ENCODE measurements around the gene LRCH1.
"Not testable (repeated sequence)": the region's sequence is repeated elsewhere in the genome, so short reads cannot be mapped to it uniquely, and the experiment has no call there.

The LRCH1 gene

DNA sequence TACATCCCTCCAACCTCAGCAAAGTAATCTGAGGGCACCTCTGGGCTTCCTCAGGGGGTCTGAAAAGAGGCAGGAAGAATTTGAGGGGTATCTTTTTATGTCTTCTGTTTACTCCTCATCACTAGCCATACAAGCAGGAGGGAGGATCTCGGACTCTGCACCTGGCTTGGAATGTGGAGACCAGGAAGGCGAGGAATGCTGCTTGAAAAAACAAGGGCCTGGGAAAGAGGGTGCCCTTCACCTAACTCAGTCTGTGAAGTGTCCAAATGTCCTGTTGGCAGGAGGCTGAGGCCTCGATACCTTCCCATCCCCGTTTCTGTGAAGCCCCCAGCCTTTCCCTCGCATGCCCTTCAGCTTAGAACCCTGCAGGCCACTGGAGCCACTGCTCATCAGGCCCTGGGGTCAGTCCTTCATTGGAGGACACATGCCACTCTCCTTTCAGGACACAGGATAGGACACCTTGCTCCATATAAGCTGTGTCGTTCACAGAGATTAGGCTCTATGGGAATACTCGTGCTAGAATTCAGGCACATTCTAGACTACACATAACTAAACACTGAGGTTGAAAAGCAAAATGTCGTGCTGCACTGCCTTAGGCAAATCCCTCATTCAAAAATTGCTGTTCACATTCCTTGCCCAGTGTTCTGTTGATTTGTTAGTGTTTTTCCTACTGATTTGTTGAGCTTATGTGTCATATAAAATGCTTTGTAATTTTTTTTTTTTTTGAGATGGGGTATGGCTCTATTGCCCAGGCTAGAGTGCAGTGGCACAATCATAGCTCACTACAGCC lies 194.3 kb downstream of the LRCH1 start:
- DNase-seq (ENCODE audit: low read depth in 2 of 3, low spot score in 1 of 3), result no peak

DNA sequence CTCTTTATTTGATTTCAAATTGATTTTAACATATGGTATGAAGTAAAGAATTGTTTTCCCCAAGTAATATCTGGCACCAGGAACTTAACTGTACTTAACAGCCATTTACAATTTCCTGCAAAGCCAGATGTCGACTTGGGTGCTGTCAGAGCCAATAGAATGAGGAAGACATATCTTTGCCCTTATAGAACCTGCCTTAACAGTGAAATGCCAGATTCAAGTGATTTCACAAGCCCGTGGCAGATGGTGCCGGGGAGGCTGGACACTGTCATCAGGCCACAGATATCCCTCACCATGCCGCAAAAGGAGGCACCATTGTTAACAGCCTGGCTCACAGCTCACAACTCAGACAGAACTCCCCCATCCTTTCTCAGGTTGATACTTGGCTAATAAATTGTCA lies 195.3 kb downstream of the LRCH1 start:
- DNase-seq (ENCODE audit: low read depth in 2 of 3, low spot score in 1 of 3), result no peak

DNA sequence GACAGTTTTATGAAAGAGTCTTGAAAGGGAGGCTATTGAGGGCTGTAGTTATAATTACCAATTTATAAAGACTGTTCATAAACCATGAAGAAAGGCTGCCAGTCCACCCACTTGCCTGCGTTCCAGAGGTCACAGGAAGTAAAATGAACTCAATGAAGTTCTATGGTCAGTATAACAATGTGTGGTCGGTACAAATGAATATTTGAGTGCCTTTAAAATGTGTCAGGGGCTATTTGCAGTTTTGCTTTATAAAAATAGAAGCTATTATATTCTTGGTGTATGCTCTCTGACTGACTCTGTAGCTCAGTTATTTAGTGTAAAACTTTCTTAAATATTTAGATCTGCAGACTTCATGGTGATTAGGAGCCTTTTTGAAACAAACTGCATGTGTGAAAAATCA lies 197.0 kb downstream of the LRCH1 start:
- DNase-seq (ENCODE audit: low read depth in 2 of 3, low spot score in 1 of 3), result no peak

DNA sequence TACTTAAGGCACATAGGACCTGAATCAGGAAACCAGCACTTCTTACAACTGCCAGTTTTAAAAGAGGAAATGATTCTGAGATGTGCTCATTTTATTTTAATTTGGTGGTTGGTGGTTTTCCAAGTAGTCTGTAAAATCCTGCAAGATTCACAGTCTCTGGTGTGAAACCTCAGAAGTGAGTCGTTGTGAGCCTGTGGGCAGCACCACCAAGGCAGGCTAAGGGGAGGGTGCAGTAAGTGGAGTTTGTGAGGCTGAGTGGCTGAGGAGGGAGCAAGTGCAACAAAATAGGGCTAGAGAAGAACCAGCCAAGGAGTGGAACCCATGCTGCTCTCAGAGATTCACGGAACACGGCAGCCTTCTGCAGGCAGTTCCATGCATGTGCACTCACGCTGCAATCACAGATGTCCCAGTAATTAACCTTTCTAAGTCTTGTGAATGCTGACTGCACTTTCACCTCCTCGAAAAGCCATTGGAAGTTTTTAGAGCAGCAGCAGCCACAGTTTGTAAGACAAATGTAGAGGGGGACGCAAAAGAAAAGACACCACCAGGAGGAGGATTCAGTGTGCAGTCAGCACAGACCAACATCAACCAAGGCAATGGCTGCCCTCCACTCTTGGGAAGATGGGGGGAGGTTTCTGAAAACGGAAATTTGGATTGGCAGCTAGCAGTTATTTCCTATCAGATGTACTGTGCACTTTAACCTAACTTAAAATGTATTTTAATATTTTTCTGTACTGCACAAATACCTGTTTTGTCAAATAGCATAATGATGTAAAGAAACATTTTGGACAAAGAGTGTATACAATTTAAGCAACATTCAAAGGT lies 199.1 kb downstream of the LRCH1 start:
- peak; percentile 21 to 47 (median 23) for DNase-seq (ENCODE audit: low read depth in 2 of 3, low spot score in 1 of 3)

DNA sequence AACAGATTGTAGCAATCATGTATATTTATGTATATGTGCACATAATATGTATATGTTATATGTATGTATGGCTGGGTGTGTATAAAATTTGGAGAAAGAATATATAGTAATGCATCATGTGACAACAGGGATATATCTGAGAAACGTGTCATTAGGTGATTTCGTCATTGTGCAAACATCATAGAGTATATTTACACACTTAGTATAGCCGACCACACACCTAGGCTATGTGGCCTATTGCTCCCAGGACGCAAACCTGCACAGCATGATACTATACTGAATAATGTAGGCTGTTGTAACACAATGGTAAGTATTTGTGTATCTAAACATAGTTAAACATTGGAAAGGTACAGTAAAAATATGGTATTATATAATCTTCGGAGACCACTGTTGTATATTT lies 200.2 kb downstream of the LRCH1 start:
- no peak for DNase-seq (ENCODE audit: low read depth in 2 of 3, low spot score in 1 of 3)

DNA sequence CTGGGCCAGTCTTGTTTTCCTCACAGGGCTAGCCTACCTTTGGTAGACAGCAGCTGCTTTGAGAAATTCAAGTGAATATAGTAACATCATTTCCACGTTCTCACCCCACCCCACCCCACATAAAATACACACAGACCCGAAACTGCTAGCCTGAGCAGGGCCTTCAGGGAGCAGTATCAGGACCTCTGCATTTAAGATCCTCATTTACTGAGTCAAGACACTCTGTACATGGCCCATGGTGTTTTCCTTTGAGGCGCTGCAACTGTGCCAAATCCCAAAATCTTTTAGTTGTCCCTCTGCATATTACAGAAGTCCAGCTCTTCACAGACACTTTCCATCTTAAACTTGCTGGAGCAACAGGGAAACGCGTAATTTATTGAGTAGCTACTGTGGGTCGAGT lies 200.9 kb downstream of the LRCH1 start:
- DNase-seq (ENCODE audit: low read depth in 2 of 3, low spot score in 1 of 3), result no peak

DNA sequence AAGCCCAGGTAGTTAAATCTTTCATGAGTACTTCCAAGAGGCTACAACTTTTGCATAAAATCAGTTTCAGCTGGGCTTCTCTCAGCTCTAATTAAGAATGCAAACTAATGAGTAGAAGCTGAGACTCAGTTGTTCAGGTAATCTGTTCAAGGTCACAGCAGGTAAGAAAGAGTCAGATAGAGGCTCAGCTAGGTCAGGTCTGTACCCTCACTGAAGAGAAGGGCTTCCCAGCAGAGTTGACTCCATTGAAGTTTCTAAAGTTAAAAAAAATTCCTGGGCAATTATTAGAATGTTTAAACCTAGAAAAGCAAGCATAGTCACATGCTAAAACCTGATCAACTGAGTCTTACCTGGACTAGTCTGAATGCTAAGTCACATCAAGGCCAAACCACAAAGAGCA lies 201.8 kb downstream of the LRCH1 start:
- no peak for DNase-seq (ENCODE audit: low read depth in 2 of 3, low spot score in 1 of 3)

DNA sequence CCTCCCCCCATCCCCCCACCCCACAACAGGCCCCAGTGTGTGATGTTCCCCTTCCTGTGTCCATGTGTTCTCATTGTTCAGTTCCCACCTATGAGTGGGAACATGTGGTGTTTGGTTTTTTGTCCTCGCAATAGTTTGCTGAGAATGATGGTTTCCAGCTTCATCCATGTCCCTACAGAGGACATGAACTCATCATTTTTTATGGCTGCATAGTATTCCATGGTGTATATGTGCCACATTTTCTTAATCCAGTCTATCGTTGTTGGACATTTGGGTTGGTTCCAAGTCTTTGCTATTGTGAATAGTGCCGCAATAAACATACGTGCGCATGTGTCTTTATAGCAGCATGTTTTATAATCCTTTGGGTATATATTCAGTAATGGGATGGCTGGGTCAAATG lies 202.5 kb downstream of the LRCH1 start:
- not testable (repeated sequence) for DNase-seq (ENCODE audit: low read depth in 2 of 3, low spot score in 1 of 3)

DNA sequence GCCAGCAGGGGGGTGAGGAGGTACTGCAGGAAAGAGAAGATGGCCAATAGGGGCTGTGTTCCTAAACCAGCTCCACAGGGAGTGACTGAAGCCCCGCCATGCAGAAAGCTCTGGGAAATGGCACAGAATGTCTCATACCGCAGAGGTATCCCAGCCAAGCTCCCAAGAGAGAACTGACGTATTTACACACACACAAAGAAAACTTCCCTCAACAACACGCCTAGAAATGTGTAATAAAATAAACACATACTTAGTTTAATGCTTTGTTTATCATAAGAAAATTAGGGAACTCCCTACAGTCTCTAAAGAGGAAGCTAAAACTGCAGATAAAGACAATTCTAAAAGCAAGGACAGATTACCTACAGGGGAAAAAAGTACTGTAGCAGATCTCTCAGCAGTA lies 204.0 kb downstream of the LRCH1 start:
- DNase-seq (ENCODE audit: low read depth in 2 of 3, low spot score in 1 of 3), result no peak

DNA sequence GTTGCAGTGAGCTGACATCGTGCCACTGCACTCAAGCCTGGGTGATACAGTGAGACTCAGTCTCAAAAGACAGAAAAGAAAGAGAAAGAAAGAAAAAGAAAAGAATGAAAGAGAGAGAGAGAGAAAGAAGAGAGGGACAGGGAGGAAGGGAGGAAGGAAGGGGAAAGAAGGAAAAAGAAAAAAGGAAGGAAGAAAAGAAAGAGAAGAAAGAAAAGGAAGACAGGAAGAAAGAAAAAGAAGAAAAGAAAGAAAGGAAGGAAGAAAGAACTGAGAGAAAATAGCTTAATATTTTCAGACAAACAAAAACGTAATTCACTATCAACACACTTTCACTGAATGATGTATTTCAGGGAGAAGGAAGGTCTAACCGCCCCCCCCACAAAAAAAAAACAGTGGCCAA lies 204.7 kb downstream of the LRCH1 start:
- DNase-seq (ENCODE audit: low read depth in 2 of 3, low spot score in 1 of 3), result no peak

DNA sequence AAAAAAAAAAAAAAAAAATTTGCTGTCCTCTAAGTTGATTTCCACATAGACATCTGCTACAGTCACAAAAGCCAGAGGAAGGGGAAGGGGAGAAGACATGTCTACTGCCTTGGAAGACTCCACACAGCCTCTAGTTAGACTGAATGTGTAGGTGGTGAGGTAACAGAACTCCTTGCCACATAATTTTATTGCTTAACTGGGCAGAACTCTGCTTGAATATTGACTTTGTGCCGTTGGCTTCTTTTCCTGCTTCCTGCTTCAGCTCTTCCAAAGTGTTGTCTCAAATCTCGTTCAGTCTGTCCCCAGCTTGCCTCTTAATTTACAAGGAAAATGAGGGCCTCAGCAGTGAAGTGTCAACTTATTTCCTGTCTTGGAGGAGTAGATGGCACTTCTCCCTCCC lies 206.9 kb downstream of the LRCH1 start:
- DNase-seq (ENCODE audit: low read depth in 2 of 3, low spot score in 1 of 3), result no peak

DNA sequence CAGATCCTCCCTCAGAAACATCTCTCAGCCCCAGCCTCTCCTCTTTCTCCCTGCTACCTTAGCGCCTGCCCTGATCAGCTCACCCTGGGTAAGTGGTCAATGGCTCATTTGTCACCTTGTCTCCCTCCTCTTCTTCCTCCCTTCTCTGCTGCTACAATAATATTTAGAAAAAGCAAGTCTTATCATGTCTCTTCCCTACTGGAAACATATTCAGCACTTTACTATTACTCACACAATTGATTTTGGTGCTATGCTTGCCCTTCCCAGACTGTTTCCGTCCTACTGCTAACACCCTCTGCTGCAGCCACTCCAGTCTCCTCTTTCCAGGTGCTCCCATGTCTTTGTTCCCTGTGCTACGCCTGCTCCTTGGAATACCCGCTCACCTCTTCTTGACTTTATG lies 208.2 kb downstream of the LRCH1 start:
- no peak for DNase-seq (ENCODE audit: low read depth in 2 of 3, low spot score in 1 of 3)

DNA sequence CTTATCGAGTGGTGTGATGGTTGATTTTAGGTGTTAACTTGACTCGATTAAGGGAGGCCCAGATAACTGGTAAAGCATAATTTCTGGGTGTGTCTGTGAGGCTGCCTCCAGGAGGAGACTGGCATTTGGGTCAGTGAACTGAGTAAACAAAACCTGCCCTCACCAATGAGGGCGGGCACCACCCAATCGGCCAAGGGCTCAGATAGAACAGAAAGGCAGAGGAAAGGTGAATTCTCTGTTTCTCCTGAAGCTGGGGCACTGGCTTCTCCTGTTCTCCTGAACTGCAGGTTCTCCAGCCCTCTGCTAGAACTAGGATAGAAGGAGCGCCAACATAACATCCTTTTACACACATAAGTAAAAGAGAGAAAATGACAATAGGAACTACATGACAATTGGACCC lies 208.9 kb downstream of the LRCH1 start:
- no peak for DNase-seq (ENCODE audit: low read depth in 2 of 3, low spot score in 1 of 3)

DNA sequence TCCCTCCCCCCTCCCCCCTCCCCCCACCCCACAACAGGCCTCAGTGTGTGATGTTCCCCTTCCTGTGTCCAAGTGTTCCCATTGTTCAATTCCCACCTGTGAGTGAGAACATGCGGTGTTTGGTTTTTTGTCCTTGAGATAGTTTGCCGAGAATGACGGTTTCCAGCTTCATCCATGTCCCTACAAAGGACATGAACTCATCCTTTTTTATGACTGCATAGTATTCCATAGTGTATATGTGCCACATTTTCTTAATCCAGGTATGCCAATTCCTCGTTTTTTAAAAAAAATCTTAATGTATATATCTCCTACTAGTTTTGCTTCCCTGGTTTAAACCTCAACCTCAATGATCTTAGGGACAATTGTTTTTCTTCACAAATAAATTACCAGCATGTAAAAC lies 217.0 kb downstream of the LRCH1 start:
- not testable (repeated sequence) for DNase-seq (ENCODE audit: low read depth in 2 of 3, low spot score in 1 of 3)

DNA sequence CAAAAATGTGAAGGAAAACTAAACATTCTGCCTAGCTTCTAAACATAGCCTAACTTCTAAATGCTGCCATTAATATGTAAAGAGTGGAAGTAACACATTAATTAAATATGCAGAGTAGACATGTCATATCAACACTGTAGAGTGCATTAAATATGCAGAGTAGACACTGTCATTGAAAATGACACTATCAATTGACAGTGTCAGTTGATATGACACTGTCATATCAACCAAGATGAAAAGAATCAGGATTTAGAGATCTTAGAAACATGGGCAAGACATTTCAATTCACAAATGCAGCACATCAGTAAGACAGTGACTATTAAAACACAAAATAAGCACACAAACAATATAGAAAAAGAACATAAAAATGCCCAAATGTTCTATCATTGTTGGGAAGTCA lies 218.7 kb downstream of the LRCH1 start:
- DNase-seq (ENCODE audit: low read depth in 2 of 3, low spot score in 1 of 3), result no peak

DNA sequence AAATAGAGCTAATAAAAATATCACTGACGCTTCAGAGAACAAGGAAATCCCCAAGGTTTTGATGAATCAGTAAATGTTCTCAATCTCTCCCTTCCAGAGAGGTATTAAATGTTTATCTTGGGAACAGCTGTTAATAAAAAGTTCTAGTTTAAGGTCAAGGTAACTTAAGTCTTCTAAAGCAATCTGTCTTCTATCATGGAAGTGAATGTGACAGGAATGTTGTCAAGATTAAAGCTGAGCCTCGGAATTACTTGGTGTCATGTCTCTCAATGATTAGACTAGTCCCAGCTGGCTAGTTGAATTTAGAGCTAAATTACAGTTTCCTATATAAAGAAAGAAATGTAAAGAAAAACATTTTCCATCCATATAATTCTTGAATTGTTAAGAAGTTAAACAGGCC lies 220.6 kb downstream of the LRCH1 start:
- DNase-seq (ENCODE audit: low read depth in 2 of 3, low spot score in 1 of 3), result no peak

DNA sequence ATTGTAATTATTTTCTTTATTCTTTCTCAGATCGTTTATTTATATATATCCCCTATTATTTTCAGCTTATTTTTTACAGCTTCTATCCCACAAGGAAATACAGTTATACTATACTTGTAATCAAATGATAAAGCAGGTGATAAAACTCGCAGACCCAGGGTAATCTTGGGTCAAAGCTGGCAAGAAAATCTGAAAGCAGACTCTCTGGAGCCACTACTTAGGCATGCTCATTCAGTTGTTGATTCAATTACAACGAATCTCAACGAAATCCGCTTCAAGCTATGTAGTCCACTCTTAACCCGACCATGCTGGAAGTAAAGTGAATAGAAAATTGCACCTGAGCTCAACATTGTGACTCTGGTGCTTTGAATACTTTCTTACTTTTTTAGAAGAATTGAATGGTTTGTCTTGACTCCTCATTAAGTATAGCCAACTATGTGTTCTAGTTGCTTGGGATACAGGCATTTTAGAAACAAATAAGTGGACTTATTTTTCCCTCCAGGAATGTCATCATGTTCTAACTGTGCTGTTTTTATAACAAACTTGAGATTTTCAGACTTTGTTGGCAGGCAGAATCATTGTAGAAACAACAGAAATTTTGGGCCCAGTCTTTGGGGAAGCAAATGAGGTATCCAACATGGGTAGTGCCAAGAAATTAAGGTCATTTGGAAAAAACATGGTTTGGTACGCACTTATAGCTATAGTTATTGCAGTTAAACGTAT lies 222.6 kb downstream of the LRCH1 start:
- DNase-seq (ENCODE audit: low read depth in 2 of 3, low spot score in 1 of 3), result no peak

DNA sequence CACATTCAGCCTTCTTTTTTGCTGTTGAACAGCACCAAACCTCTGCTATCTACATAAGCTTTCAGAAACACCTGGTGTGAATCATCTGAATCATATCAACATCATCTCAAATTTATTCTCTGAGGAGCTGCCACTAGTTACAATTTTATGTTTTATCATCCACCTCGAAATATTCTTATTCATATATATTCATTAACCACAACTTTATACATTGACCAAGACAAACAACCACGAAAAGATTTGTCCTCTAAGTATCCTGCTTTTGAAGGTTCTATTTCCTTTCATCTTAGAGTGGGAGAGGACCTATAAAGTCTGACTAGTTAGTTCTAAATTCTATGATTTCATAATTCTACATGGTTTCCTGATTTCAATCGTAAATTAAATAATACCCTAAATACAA lies 225.1 kb downstream of the LRCH1 start:
- DNase-seq (ENCODE audit: low read depth in 2 of 3, low spot score in 1 of 3), result no peak

DNA sequence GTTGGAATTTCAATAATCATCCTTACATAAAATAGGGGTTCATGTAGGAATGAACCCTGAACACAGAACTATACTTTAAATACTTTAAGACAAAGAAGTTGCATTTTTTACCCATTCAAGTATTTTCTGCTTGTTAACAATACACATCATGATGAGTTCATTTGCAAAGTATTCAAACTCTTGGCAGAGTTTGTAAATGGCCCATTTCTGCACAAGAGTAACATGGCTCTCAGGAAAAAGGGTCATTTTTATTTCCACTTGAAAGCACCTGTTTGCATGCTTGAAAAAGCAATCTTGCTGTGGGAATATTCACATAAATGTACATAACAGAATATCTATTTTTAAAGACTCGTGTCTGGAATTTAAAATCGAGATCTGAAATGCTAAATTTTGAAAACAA lies 225.9 kb downstream of the LRCH1 start:
- no peak for DNase-seq (ENCODE audit: low read depth in 2 of 3, low spot score in 1 of 3)

DNA sequence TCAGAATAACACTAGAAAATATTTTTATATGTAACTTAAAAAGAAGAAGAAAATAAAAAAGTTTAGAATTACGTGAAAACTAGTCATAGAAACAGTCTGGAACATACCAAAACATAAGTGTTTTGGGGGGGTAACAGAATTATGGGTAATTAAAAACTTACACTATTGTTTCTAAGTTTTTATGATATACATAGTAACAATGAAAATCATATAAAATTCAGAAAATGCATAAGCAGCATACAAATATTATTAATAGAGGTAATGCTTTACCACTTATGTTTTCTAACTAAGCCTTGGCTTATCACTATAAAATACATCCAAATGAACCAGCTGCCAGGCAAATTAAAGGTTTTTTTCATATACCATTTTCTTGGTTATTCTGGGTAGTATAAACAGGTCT lies 229.1 kb downstream of the LRCH1 start:
- DNase-seq (ENCODE audit: low read depth in 2 of 3, low spot score in 1 of 3), result no peak

DNA sequence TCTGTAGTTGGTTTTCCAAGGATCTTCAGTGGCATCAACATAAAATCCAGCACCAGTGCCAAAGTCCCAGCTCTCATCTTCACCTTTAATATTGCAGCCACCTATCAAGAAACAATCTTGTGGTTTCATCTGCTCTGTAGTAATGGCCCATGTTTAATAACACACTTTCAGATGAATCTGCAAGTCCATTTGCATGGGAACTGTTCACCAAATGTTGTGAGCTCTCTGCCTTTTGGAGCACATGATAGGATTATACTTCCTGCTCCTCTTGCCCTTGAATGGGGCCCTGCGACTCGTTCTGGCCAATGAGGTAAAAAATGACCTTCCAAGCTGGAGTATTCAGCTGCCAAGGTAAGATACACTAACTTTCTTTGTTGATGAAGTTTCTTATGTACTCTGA lies 229.7 kb downstream of the LRCH1 start:
- DNase-seq (ENCODE audit: low read depth in 2 of 3, low spot score in 1 of 3), result no peak

DNA sequence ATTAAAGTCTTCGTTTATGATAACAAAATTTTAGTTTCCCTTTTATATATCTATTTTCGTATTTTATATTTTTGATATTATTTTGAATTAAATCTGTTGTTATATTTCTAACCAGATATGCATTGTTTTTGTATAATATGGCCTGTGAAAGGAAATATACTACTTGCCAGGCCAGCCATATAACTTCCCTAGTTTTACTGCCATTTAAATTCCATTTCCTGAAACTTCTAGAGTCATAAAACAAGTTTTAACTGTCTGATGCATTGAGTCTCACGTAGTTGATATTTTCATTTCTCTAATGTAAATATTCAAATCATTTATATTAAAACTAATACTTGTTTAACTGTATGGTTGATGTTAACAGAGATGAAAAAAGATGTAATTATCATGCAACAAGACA lies 230.5 kb downstream of the LRCH1 start:
- DNase-seq (ENCODE audit: low read depth in 2 of 3, low spot score in 1 of 3), result no peak

Measured in stimulated activated CD4-positive, alpha-beta T cell treated with anti-CD3 and anti-CD28 coated beads, Interleukin-12 subunit alpha, Interleukin-12 subunit beta, amount 100 ng/mL, for 48 hours (primary cell).